Caco-2 (cell line): ENCODE measurements around the gene EXOC3L2. TPM values are rescaled to one million over a fixed set of nuclear protein-coding genes. Genes with fewer than 3 reads are reported as not detected.

Source experiments
- BruUV-seq: library from RNA; stranded (reverse); fragments of 400-500 nt; replicated peaks from 2 replicates; lab custom pipeline; 2021; lab: Mats Ljungman, UMichigan
- CTCF ChIA-PET: fragments of 300-600 bp; sonication (Branson Sonifier 250); formaldehyde crosslinking; loops from one replicate; lab custom pipeline; 2022; ENCODE audit warnings: antibody characterized with exemption; lab: Charles Lee
- POLR2A ChIA-PET: fragments of 300-600 bp; sonication (Branson Sonifier 250); formaldehyde crosslinking; loops from one replicate; lab custom pipeline; 2022; ENCODE audit warnings: antibody characterized with exemption; lab: Charles Lee
- DNase-seq, 2 experiments: peaks; one replicate each; pipeline versions ENCODE4 v3.0.0 to v3.0.0-alpha.2; 2020 to 2022
- H3K27me3 ChIP-seq: replicated peaks from 2 replicates; pipeline ENCODE4 v1.6.0; 2011; ENCODE audit warnings: low read length; ENCODE audit not compliant: control insufficient read depth, insufficient read depth
- H3K36me3 ChIP-seq: 2 replicates; pipeline ENCODE4 v1.5.1; 2011; ENCODE audit warnings: low read length; ENCODE audit not compliant: control insufficient read depth, insufficient read depth
- H3K4me1 ChIP-seq: fragments of 250-450 bp; sonication (Bioruptor Pico); 2 replicates; pipeline ENCODE4 v1.5.1; 2020; ENCODE audit warnings: mild to moderate bottlenecking
- H3K4me3 ChIP-seq: 2 replicates; pipeline ENCODE4 v1.5.1; 2011; ENCODE audit warnings: low read depth, mild to moderate bottlenecking, control low read depth, low read length
- H3K9me3 ChIP-seq: fragments of 250-450 bp; sonication (Bioruptor Pico); 2 replicates; pipeline ENCODE4 v1.5.1; 2020; ENCODE audit warnings: mild to moderate bottlenecking, moderate library complexity
- H3K27ac Mint-ChIP-seq: one replicate; pipeline ENCODE4 v1.8.0; 2022; ENCODE audit warnings: mixed read lengths; ENCODE audit not compliant: unreplicated experiment
- H3K27me3 Mint-ChIP-seq: one replicate; pipeline ENCODE4 v1.8.0; 2022; ENCODE audit warnings: mixed read lengths; ENCODE audit not compliant: insufficient read depth, unreplicated experiment
- H3K36me3 Mint-ChIP-seq: one replicate; pipeline ENCODE4 v1.8.0; 2022; ENCODE audit warnings: mild to moderate bottlenecking, mixed read lengths; ENCODE audit not compliant: insufficient read depth, unreplicated experiment
- H3K4me1 Mint-ChIP-seq: one replicate; pipeline ENCODE4 v1.8.0; 2022; ENCODE audit warnings: low read depth, mixed read lengths; ENCODE audit not compliant: unreplicated experiment
- H3K4me3 Mint-ChIP-seq: one replicate; pipeline ENCODE4 v1.8.0; 2022; ENCODE audit warnings: mild to moderate bottlenecking, moderate library complexity, mixed read lengths; ENCODE audit not compliant: unreplicated experiment
- H3K9me3 Mint-ChIP-seq: one replicate; pipeline ENCODE4 v1.8.0; 2022; ENCODE audit warnings: mixed read lengths; ENCODE audit not compliant: unreplicated experiment
- CTCF ChIP-seq, 2 experiments: fragments of 200-600 bp in 1 of 2; IDR thresholded peaks; 1 replicate in 1 of 2; 2 replicates in 1 of 2; pipeline versions ENCODE4 v1.5.1 to v1.8.0; 2011 to 2022; ENCODE audit warnings: antibody characterized with exemption in 1 of 2, control low read depth in 1 of 2, inconsistent platforms in 1 of 2, low read depth in 1 of 2, low read length in 1 of 2, mild to moderate bottlenecking in 1 of 2, moderate library complexity in 1 of 2; ENCODE audit not compliant: insufficient read depth in 1 of 2, severe bottlenecking in 1 of 2, unreplicated experiment in 1 of 2
- intact Hi-C: fragments of 100-400 bp; cut with micrococcal nuclease; formaldehyde crosslinking; loops from one replicate; pipeline ENCODE4 v1.10.0; 2022; ENCODE audit not compliant: unreplicated experiment
- total RNA-seq: library from RNA; stranded (reverse); gene quantifications from 2 replicates; pipeline ENCODE4 v1.2.3, GENCODE V29; 2022

The EXOC3L2 gene
- total RNA-seq, 1 experiment from 2014 or later: not detected

DNA sequence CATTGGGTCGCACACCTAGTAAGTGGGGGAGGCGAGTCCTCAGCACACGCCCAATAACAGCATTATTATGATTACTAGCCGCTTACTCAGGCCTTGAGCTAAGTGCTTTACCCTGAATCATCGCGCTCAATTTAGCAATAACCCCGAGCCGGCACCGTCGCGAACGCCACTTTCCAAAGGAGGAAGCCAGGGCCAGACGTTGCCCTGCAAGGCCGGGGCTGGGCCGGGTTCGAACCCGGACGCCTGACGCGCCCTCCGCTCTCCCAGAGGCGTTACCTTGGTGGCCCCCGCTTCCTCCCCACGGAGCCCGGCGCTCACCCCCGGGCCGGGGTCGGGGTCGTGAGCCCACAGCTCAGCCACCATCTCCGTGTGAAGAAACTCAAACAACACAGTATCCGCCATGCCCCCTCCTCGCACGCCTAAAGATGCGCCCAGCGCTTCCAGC lies 67.4 kb downstream of the EXOC3L2 start, which contains the start of gene TRAPPC6A:
TSS of gene TRAPPC6A (minus strand) at position 421 of the 445 bp plus-strand sequence. CDS start at position 402, 19 bp downstream.
- TSS peak; percentile 91 for BruUV-seq
- peaks cover 11% of the 10 kb centered on the region for H3K4me1 Mint-ChIP-seq
- Histone ChIP-seq H3K36me3 (no peaks in the 10 kb centered on the region), H3K4me1 (no peaks in the 10 kb centered on the region), H3K27me3 (no peaks in the 10 kb centered on the region), H3K4me3 (peak within 1 kb of the TSS; percentile 77), H3K9me3 (no peaks in the 10 kb centered on the region)
- POLR2A ChIA-PET: interaction anchor here (0.5 to 2.1 kb wide), 5 partner anchors 11 to 514 kb away, joined by 3 to 19 read pairs (median 4); partner anchors contain the start of genes PPP1R37, QPCTL and SNRPD2
- intact Hi-C loops: loop anchor here (1.0 to 5.0 kb wide), 5 partner anchors 17 to 229 kb away; partner anchors contain the start of genes NKPD1, POLR1G and PPP1R13L
- TF ChIP-seq CTCF (IDR thresholded peaks at IDR 0.05; ENCODE audit: insufficient read depth in 1 of 2, low read depth in 1 of 2, low read length in 1 of 2, severe bottlenecking in 1 of 2, unreplicated experiment in 1 of 2): no peak
- peak within 1 kb of the TSS; percentile 88 for H3K27ac Mint-ChIP-seq
- CTCF ChIA-PET: interaction anchor here (0.6 to 2.2 kb wide), 18 partner anchors 9 to 309 kb away, joined by 3 to 17 read pairs (median 4); partner anchors contain the start of gene NKPD1
- peak within 1 kb of the TSS; percentile 85 for H3K4me3 Mint-ChIP-seq
- H3K27me3 Mint-ChIP-seq: no peaks in the 10 kb centered on the region
- H3K36me3 Mint-ChIP-seq: peaks cover 28% of the 10 kb centered on the region
- DNase-seq: no peak
- no peaks in the 10 kb centered on the region for H3K9me3 Mint-ChIP-seq

DNA sequence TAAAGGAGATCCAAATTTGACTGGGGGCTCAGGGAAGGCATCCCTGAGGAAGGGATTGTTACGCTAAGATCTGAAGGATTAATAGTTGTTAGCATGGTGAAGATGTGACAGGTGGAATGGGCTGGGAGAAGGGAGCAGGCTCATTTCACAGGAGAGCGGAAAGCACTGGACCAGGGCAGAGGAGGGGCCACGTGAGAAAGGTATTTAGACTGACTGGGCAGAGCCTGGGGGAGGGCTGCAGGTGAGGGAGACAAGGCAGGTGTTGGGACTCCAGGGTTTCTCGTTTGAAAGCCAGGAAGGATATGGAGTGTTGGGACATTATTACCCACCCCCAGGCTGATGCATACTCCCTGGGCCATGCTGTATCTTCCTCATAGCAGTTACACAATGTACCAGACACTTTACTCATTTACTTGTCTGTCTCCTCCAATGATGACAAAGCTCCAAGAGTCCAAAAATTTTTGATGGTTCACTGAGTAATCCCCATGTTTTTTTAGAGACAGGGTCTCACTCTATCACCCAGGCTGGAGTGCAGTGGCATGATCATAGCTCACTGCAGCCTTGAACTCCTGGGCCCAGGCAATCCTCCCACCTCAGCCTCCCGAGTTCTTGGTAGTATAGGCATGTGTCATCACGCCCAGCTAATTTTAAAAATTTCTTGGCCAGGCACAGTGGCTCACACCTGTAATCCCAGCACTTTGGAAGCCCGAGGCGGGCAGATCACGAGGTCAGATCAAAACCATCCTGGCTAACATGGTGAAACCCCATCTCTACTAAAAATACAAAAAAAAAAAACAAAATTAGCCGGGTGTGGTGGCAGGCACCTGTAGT lies 69.5 kb downstream of the EXOC3L2 start:
- no TSS peak for BruUV-seq
- Mint-ChIP-seq H3K9me3 (no peaks in the 10 kb centered on the region), H3K27ac (no peak overlapping the region), H3K4me3 (peak overlapping the region; percentile 51), H3K36me3 (peaks cover 21% of the 10 kb centered on the region), H3K4me1 (peaks cover 7% of the 10 kb centered on the region), H3K27me3 (no peaks in the 10 kb centered on the region)
- no peak for TF ChIP-seq CTCF (IDR thresholded peaks at IDR 0.05; ENCODE audit: insufficient read depth in 1 of 2, low read depth in 1 of 2, low read length in 1 of 2, severe bottlenecking in 1 of 2, unreplicated experiment in 1 of 2)
- intact Hi-C loops: loop anchor here (5.0 kb wide), 1 partner anchor 232 kb away; the partner anchor contains the start of genes POLR1G and PPP1R13L
- H3K4me1 ChIP-seq: no peaks in the 10 kb centered on the region
- H3K4me3 ChIP-seq: no peak overlapping the region
- H3K27me3 ChIP-seq: no peaks in the 10 kb centered on the region
- ChIA-PET POLR2A (interaction anchor here (0.6 to 0.7 kb wide), 2 partner anchors 303 to 389 kb away, joined by 3 to 5 read pairs; no protein-coding TSS in a partner anchor), CTCF (no interaction called here)
- no peaks in the 10 kb centered on the region for H3K9me3 ChIP-seq
- no peak for DNase-seq
- no peaks in the 10 kb centered on the region for H3K36me3 ChIP-seq

GRCh38 chr19:45173816-45174215 lies 71.4 kb downstream of the EXOC3L2 start:
- Histone ChIP-seq H3K4me3 (no peak overlapping the region), H3K4me1 (no peaks in the 10 kb centered on the region), H3K9me3 (no peaks in the 10 kb centered on the region), H3K36me3 (0 out of 2 replicates have a peak, but pooled peaks cover 2% of the 10 kb centered on the region), H3K27me3 (no peaks in the 10 kb centered on the region)
- H3K9me3 Mint-ChIP-seq: no peaks in the 10 kb centered on the region
- H3K27ac Mint-ChIP-seq: no peak overlapping the region
- POLR2A ChIA-PET: no interaction called here
- no peak for TF ChIP-seq CTCF (IDR thresholded peaks at IDR 0.05; ENCODE audit: insufficient read depth in 1 of 2, low read depth in 1 of 2, low read length in 1 of 2, severe bottlenecking in 1 of 2, unreplicated experiment in 1 of 2)
- intact Hi-C loops: no loop called here
- CTCF ChIA-PET: no interaction called here
- peaks cover 6% of the 10 kb centered on the region for H3K4me1 Mint-ChIP-seq
- H3K36me3 Mint-ChIP-seq: peaks cover 14% of the 10 kb centered on the region
- DNase-seq: no peak
- no TSS peak for BruUV-seq
- no peaks in the 10 kb centered on the region for H3K27me3 Mint-ChIP-seq
- no peak overlapping the region for H3K4me3 Mint-ChIP-seq
